A673 (cell line): Measurements from ENCODE around the gene SPATS2. TPM values are rescaled to one million over a fixed set of nuclear protein-coding genes. Genes with fewer than 3 reads are reported as not detected.

Source experiments
- BruUV-seq: library from RNA; stranded (reverse); fragments of 400-500 nt; replicated peaks from 2 replicates; lab custom pipeline; 2021; lab: Mats Ljungman, UMichigan
- CTCF ChIA-PET: fragments of 300-600 bp; sonication (Branson Sonifier 250); formaldehyde crosslinking; loops from one replicate; lab custom pipeline; 2022; ENCODE audit warnings: antibody characterized with exemption; lab: Charles Lee
- POLR2A ChIA-PET: fragments of 300-600 bp; sonication (Branson Sonifier 250); formaldehyde crosslinking; loops from one replicate; lab custom pipeline; 2022; ENCODE audit warnings: antibody characterized with exemption; ENCODE audit not compliant: low non-redundant PET; lab: Charles Lee
- DNase-seq: peaks from one replicate; pipeline ENCODE4 v3.0.0-alpha.2; 2015; ENCODE audit warnings: low spot score
- H3K27ac ChIP-seq: fragments of 200-600 bp; sonication (generic); 2 replicates; pipeline ENCODE4 v1.5.1; 2016; ENCODE audit warnings: mixed run types, low read depth, mild to moderate bottlenecking, mixed read lengths, antibody characterized with exemption, low read length; ENCODE audit not compliant: poor library complexity, severe bottlenecking
- H3K27me3 ChIP-seq: fragments of 200-600 bp; sonication (generic); replicated peaks from 2 replicates; pipeline ENCODE4 v1.6.1; 2017; ENCODE audit warnings: mixed run types, low read depth, mild to moderate bottlenecking, mixed read lengths, antibody characterized with exemption, low read length; ENCODE audit not compliant: insufficient read depth, poor library complexity
- H3K36me3 ChIP-seq: fragments of 200-600 bp; sonication (generic); 2 replicates; pipeline ENCODE4 v1.6.1; 2016; ENCODE audit warnings: mixed run types, mild to moderate bottlenecking, mixed read lengths, antibody characterized with exemption, low read length; ENCODE audit not compliant: insufficient read depth, poor library complexity, severe bottlenecking
- H3K4me1 ChIP-seq: fragments of 200-600 bp; sonication (generic); 2 replicates; pipeline ENCODE4 v1.6.1; 2017; ENCODE audit warnings: mixed run types, mild to moderate bottlenecking, mixed read lengths, antibody characterized with exemption, low read length; ENCODE audit not compliant: insufficient read depth, poor library complexity, severe bottlenecking
- H3K4me3 ChIP-seq: fragments of 200-600 bp; sonication (generic); 2 replicates; pipeline ENCODE4 v1.5.1; 2016; ENCODE audit warnings: low read depth, mixed run types, mild to moderate bottlenecking, mixed read lengths, low read length; ENCODE audit not compliant: poor library complexity, severe bottlenecking
- H3K9me3 ChIP-seq: fragments of 200-600 bp; sonication (generic); 2 replicates; pipeline ENCODE4 v1.6.1; 2016; ENCODE audit warnings: mixed run types, low read depth, mild to moderate bottlenecking, mixed read lengths, antibody characterized with exemption, low read length; ENCODE audit not compliant: poor library complexity, severe bottlenecking
- EZH2 ChIP-seq: fragments of 200-600 bp; sonication (generic); IDR thresholded peaks from 2 replicates; pipeline ENCODE4 v1.6.1; 2017; ENCODE audit warnings: borderline replicate concordance, low read depth, mild to moderate bottlenecking, mixed read lengths, antibody characterized with exemption, low read length; ENCODE audit not compliant: poor library complexity, severe bottlenecking
- intact Hi-C: fragments of 100-400 bp; cut with micrococcal nuclease; formaldehyde crosslinking; loops from one replicate; pipeline ENCODE4 v1.10.0; 2022; ENCODE audit not compliant: unreplicated experiment
- total RNA-seq: library from RNA; stranded (reverse); gene quantifications from 2 replicates; pipeline ENCODE4 v1.2.3, GENCODE V29; 2021
- TF ChIP-seq, protein P1 (sequence below): fragments of 300-800, 200-600 bp; sonication (generic); conservative IDR thresholded peaks from 2 replicates; pipeline ENCODE4 v1.5.1; 2017; ENCODE audit warnings: low read depth, mild to moderate bottlenecking, antibody characterized with exemption, low read length, moderate library complexity, mixed read lengths

The SPATS2 gene
- total RNA-seq, 1 experiment from 2014 or later = 82.8 TPM

- Histone ChIP-seq H3K27me3 (peaks cover 14% of the 10 kb centered on the region), H3K36me3 (no peaks in the 10 kb centered on the region), H3K4me1 (peaks cover 38% of the 10 kb centered on the region), H3K27ac (no peak overlapping the region), H3K9me3 (no peaks in the 10 kb centered on the region), H3K4me3 (peak overlapping the region; percentile 44)
- POLR2A ChIA-PET = no interaction called here
- no peak for TF ChIP-seq EZH2
- TF ChIP-seq, protein P1, sequence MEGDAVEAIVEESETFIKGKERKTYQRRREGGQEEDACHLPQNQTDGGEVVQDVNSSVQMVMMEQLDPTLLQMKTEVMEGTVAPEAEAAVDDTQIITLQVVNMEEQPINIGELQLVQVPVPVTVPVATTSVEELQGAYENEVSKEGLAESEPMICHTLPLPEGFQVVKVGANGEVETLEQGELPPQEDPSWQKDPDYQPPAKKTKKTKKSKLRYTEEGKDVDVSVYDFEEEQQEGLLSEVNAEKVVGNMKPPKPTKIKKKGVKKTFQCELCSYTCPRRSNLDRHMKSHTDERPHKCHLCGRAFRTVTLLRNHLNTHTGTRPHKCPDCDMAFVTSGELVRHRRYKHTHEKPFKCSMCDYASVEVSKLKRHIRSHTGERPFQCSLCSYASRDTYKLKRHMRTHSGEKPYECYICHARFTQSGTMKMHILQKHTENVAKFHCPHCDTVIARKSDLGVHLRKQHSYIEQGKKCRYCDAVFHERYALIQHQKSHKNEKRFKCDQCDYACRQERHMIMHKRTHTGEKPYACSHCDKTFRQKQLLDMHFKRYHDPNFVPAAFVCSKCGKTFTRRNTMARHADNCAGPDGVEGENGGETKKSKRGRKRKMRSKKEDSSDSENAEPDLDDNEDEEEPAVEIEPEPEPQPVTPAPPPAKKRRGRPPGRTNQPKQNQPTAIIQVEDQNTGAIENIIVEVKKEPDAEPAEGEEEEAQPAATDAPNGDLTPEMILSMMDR = peak; percentile 95
- DNase-seq = peak; percentile 94
- CTCF ChIA-PET = interaction anchor here (0.8 to 1.8 kb wide), 3 partner anchors 16 to 53 kb away, joined by 3 to 15 read pairs (median 5); partner anchors contain the start of gene TROAP
- intact Hi-C loops = no loop called here
- no TSS peak for BruUV-seq
Measured at GRCh38 chr12:49342066-49342913, 25.0 kb upstream of the SPATS2 start.

GRCh38 chr12:49342914-49343731 is 24.1 kb upstream of the SPATS2 start:
- TF ChIP-seq, protein P1 = no peak
- TF ChIP-seq EZH2 = no peak
- ChIA-PET CTCF (interaction anchor here (1.2 to 1.8 kb wide), 2 partner anchors 17 to 54 kb away, joined by 3 to 15 read pairs; no protein-coding TSS in a partner anchor), POLR2A (no interaction called here)
- Histone ChIP-seq H3K9me3 (no peaks in the 10 kb centered on the region), H3K4me1 (peaks cover 40% of the 10 kb centered on the region), H3K27ac (no peak overlapping the region), H3K27me3 (peaks cover 14% of the 10 kb centered on the region), H3K4me3 (peak overlapping the region; percentile 44), H3K36me3 (no peaks in the 10 kb centered on the region)
- intact Hi-C loops = no loop called here
- no peak for DNase-seq
- BruUV-seq = no TSS peak

DNA sequence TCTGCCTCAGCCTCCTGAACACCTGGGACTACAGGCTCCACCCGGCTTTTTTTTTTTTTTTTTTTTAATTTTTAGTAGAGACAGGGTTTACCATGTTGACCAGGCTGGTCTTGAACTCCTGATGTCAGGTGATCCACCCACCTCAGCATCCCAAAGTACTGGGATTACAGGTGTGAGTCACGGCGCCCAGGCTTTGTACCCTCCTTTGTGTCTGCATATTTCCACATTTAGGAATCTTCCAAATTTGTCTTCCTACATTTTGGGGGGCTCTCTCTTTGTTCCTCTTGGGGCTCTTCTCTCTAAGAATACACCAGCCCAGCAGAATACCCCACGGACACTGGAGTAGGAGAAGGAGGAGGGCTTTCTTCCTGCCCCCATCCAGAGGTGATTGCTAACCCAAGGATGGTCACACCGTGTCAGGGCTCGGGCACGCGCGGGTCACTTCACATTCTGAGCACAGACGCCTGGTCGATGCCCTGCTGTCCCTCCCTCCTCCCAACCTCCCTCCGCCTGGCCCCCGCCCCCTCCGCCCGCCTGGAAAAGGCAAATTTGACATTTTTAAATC is 22.7 kb upstream of the SPATS2 start:
- H3K27ac ChIP-seq = no peak overlapping the region
- ChIA-PET POLR2A (no interaction called here), CTCF (no interaction called here)
- H3K27me3 ChIP-seq = peaks cover 14% of the 10 kb centered on the region
- no peaks in the 10 kb centered on the region for H3K36me3 ChIP-seq
- no peaks in the 10 kb centered on the region for H3K9me3 ChIP-seq
- no TSS peak for BruUV-seq
- TF ChIP-seq, protein P1 = no peak
- TF ChIP-seq EZH2 = no peak
- peaks cover 39% of the 10 kb centered on the region for H3K4me1 ChIP-seq
- DNase-seq = no peak
- intact Hi-C loops = no loop called here
- peak overlapping the region; percentile 51 for H3K4me3 ChIP-seq
